Measurements from ENCODE around the gene P4HB. TPM values are rescaled to one million over a fixed set of nuclear protein-coding genes. Genes with fewer than 3 reads are reported as not detected.

The P4HB gene
- polyA plus RNA-seq, 1 experiment: 122 TPM

GRCh38 chr17:81846743-81847689 is 13.3 kb downstream of the P4HB start:
- Histone ChIP-seq H3K27me3 (ENCODE audit: control insufficient read depth, insufficient read depth, low read length) (no peaks in the 10 kb centered on the region), H3K36me3 (ENCODE audit: control insufficient read depth, insufficient read depth, low read length) (peaks cover 57% of the 10 kb centered on the region), H3K4me3 (ENCODE audit: low read depth, low read length) (no peak overlapping the region)
- no peak for TF ChIP-seq CTCF (IDR thresholded peaks at IDR 0.05; ENCODE audit: insufficient read depth, low read depth, low read length)
- ChIA-PET POLR2A (no interaction called here), CTCF (interaction anchor here (0.6 kb wide), 1 partner anchor 108 kb away, joined by 3 read pairs; no protein-coding TSS in a partner anchor)
- DNase-seq (ENCODE audit: low read depth): no peak

GRCh38 chr17:81845881-81846742 is 14.2 kb downstream of the P4HB start:
- POLR2A ChIA-PET: no interaction called here
- CTCF ChIA-PET: no interaction called here
- Histone ChIP-seq H3K27me3 (ENCODE audit: control insufficient read depth, insufficient read depth, low read length) (no peaks in the 10 kb centered on the region), H3K4me3 (ENCODE audit: low read depth, low read length) (no peak overlapping the region), H3K36me3 (ENCODE audit: control insufficient read depth, insufficient read depth, low read length) (peaks cover 48% of the 10 kb centered on the region)
- DNase-seq (ENCODE audit: low read depth): no peak
- no peak for TF ChIP-seq CTCF (IDR thresholded peaks at IDR 0.05; ENCODE audit: insufficient read depth, low read depth, low read length)

GRCh38 chr17:81845361-81845760 is 15.0 kb downstream of the P4HB start:
- POLR2A ChIA-PET: interaction anchor here (0.5 kb wide), 1 partner anchor 13 kb away, joined by 11 read pairs; no protein-coding TSS in a partner anchor
- H3K4me3 ChIP-seq (ENCODE audit: low read depth, low read length): no peak overlapping the region
- CTCF ChIA-PET: no interaction called here

GRCh38 chr17:81844887-81845286 is 15.4 kb downstream of the P4HB start:
- DNase-seq (ENCODE audit: low read depth): no peak
- Histone ChIP-seq H3K36me3 (ENCODE audit: control insufficient read depth, insufficient read depth, low read length) (peaks cover 47% of the 10 kb centered on the region), H3K4me3 (ENCODE audit: low read depth, low read length) (no peak overlapping the region), H3K27me3 (ENCODE audit: control insufficient read depth, insufficient read depth, low read length) (no peaks in the 10 kb centered on the region)
- ChIA-PET CTCF (no interaction called here), POLR2A (interaction anchor here (0.5 kb wide), 1 partner anchor 13 kb away, joined by 11 read pairs; no protein-coding TSS in a partner anchor)
- TF ChIP-seq CTCF (IDR thresholded peaks at IDR 0.05; ENCODE audit: insufficient read depth, low read depth, low read length): no peak

More at GRCh38 chr17:81845361-81845760, 15.0 kb downstream of the P4HB start:
- DNase-seq (ENCODE audit: low read depth): no peak
- TF ChIP-seq CTCF (IDR thresholded peaks at IDR 0.05; ENCODE audit: insufficient read depth, low read depth, low read length): no peak
- Histone ChIP-seq H3K27me3 (ENCODE audit: control insufficient read depth, insufficient read depth, low read length) (no peaks in the 10 kb centered on the region), H3K36me3 (ENCODE audit: control insufficient read depth, insufficient read depth, low read length) (peaks cover 47% of the 10 kb centered on the region)
